ENCODE data around the gene IWS1.
"Not testable (repeated sequence)": the region's sequence is repeated elsewhere in the genome, so short reads cannot be mapped to it uniquely, and the experiment has no call there.

IWS1 gene

DNA sequence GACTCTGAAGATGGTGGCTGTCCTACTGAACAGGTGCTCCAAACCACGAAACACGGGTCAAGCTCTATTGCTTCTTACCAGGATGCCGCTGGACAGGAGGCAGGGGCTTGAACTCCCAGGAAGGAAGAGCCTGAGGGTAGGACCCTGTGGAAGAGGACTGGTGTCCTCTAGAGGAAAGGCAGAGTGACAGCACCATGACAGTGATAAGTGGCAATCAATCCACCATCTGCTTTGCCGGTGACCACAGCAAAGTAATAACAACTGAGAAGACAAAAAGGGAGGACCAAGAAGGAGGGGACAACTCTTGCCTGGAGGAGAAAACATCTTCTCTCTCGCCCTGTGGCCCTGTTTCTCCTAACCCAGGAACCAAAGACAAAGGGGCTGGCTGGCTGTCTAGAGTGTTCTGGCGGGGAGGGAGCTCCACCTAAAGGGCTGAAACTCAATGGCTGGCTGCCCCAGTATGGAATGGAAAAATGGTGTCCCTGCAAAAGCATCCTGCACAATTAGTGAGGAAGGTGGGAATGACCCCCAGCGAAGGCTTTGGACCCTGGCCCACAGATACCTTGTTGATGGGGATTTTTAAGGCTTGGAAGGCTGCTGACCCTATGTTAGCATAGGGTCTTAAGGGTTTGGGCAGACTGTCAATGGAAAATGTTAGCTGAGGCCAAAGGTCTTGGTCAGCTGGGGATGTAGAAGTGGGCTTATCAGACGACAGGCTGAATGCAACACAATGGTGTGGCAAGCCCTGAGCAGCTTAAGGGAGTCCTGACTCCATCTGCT is 72.7 kb downstream of the IWS1 start:
- no peak for DNase-seq

DNA sequence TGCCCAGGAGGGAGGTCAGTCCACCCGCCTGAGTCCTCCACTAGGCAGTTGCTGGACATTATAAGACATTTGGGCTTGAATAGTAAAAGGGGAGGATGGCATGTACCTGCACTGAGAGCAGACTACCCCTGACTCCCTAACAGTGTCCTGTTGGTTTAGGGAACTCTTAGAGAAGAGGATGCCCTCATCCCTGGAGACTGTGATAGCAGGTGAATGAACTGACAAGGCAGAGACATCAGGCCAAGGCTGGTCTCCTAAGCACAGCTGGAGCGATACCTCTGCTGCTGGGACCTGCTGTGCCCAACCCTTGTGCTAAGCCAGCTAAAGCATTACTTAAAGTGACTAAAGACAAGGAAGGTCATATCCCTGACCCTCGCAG is 73.3 kb downstream of the IWS1 start:
- DNase-seq = no peak

DNA sequence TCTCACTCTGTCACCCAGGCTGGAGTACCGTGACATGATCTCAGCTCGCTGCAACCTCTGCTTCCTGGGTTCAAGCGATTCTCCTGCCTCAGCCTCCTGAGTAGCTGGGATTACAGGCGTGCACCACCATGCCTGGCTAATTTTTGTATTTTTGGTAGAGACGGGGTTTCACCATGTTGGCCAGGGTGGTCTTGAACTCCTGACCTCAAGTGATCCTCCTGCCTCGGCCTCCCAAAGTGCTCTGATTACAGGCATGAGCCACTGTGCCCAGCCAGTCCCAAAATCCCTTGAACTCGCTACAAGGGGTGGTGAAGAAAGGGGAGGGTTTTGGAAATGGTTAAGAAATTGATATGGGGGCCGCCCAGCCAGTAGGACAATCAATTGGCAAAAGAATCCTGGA is 73.9 kb downstream of the IWS1 start:
- not testable (repeated sequence) for DNase-seq

DNA sequence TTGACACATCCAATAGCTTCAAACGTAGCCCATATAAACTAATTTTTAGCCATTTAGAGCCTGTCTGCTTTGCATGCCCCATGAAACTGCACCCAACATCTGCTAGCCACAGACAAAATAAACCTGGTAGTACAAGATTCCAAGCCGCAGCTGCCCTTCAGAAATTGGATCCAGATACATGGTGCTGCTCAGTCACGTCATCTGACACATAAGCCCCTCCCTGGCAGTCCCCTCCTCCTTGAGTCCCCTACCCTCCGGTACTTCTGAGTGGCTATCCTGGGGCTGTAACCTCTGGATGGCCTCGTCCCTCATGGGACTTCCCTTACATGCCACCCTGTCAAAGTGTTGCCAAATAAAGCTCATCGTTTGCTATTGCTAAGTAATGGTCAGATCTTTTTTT is 74.3 kb downstream of the IWS1 start:
- DNase-seq = no peak

DNA sequence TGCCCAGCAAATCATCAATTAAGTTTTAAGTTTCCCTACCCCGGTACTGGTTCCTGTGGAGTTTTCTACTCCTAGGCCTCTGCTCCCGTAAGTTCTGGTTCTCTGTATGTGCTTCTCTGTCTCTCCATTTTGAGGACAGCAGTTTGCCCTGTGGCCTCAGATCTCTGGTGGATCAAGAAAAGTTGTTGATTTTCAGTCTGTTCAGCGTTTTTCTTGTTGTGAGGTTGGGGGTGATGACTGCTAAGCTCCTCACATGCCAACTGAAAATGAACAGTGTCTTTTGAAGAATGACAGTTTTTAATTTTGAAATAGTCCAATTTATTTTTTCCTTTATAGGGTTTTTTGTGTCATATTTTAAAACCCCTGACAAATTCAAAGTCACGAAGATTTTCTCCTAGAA is 76.4 kb downstream of the IWS1 start:
- DNase-seq = no peak

DNA sequence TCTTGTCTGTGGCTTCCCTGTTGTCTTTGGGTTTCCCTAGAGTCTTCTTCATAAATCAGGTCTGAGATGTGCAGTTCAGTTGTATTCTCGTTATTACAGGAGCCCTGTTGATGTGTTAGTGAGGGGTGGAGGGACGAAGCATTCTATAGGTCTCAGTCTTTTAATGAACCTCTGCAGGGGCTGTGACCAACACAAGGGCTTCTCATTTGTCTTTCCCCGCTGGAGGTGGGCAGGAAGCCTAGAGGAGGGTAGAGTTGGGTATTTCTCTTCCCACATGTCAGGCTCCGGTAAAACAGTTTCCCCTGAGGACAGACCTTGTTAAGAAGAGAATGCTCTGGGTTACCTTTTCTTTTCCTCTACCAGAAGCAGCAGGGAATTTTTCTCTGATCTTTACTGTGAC is 76.9 kb downstream of the IWS1 start:
- DNase-seq = no peak

DNA sequence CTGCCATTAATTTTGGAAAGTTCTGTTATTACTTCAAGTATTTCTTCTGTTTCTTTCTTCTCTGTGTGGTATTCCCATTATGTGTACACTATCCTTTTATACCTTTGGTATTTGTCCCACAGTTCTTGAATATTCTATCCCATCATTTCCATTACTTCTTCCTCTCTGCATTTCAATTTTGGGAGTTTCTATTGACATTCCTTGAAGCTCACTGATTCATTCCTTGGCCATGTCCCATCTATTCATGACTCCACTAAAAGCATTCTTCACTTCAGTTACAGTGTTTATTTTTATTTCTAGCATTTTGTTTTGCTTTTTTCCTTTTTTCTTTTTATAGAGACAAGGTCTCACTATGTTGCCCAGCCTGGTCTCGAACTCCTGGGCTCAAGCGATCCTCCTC is 77.8 kb downstream of the IWS1 start:
- no peak for DNase-seq

DNA sequence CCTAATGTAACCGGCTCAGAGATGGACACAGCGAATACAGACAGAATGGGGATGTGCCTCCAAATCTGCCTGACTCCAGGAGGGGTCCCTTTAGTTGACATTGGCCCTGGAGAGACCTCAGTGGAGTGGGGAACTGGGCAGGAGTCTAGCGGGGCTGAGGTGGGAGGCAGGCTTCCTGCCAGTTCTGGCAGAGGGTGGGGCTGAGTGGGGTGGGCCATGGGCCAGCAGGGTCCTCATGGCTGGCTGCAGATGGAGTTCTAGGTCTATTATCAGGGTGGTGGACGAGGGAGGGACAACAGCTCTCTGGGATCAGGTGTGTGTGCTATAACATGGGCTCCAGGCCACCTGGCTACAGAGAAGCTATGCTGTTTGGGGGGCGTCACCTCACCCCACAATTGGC is 86.9 kb downstream of the IWS1 start:
- DNase-seq = no peak

DNA sequence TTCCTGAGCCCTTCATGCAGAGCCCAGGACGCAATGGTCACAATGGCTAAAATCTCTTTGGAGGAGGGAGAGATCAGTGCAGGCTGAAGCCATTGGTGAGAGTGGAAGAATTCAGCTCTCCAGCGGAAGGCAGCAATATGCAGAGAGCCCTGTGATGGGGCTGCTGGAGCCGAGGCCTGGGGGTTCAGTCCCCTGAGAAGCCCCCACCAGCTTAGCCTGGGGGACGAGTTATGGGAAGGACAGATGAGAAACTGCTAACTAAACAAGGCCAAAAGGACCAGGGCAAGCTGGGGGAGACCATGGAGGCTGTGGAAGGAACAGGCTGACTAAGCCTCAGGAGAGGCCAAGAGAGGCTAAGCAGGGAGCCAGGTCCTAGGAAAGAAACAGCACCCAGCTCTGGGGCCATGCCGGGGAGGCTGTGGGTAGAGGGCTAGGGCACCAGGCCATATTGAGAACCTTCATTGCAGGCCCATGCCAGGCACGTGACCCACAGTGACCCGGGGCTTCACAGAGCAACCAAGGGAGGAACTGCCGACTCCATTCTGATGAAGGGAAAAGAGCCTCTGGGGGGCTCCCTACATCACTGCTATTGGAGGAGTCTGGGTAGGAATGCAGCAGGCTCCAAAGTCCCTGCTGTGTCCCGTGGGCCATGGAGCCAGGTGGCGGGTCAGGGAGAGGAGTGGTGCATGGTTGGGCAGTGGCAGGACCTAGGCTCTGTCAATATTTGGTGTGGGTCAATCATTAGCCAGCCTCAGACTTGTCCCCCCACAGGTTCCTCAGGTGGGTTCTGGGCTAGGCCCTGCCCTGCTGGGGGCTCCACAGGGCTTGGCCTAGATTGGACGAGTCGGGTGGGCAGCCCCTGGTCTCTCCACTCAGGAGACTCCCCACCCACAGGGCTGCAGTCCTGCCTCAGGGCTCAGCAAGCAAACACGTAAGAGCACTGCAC is 88.2 kb downstream of the IWS1 start:
- no peak for DNase-seq

DNA sequence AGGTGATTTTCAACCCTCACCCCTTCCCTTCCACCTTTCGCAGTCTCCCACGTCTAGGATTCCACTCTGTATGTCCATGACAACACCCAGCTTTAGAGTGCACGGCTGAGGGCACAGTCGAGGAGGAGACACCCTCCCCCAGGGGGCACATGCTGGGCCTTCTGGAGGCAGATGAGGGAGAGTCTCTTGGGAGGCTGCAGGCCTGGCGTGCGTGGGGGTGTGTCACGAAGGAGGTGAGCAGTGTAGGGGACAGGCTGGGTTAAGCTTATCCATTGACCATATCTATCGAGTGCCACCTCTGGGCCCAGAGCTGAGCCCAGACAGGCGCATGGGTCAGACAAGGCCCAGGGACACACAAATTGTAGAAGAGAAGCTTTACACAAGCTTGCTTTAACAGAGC is 89.2 kb downstream of the IWS1 start:
- no peak for DNase-seq

DNA sequence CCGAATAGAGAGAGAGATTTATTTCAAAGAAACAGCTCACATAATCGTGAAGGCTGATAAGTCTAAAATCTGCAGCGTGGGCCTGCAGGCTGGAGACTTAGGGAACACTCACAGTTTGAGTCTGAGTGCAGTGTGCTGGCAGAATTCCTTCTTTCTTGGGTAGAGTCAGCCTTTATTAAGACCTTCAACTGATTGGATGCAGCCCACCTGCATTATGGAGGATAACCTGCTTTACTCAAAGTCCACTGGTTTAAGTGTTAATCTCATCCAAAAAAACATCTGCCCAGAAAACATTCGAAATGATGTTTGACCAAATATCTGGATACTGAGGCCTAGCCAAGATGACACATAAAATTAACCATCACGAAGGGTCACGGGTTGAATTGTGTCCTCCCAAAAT is 91.8 kb downstream of the IWS1 start:
- no peak for DNase-seq

DNA sequence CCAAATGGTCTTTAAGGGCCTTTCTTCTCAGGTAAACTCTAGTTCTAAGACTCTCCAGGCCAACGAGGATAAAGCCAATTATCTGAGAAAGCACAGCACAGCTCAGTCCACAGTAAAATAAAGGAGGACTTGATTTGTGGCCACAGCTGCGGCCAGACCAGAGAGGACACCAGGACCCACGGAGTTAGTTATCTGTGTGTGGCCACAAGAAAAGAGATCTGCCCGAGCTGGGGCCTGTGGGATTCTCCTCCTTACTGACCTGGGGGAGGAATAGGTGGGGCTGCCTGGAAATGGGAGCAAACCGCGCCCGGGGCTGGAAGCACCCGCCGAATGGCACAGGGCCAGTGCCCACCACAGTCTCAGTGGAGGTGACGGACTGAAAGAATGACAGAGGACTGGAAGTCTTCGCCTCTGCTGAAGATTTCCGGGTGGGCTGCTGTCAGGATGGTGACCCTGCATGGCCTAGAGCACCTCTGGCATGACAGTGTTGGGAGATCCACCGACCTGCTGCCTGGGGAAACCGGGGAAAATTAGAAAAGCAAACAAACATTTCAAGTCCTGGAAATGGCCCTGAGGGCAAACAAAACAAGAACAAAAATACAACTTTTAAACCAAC is 94.8 kb downstream of the IWS1 start:
- DNase-seq = no peak
